Upper lobe of left lung (tissue), 4 donors: Measurements from ENCODE around the gene IRF1.

Experiments
- CTCF ChIP-seq, 6 experiments: fragments of 450-650 bp in 4 of 6; fragments of 200-600 bp in 2 of 6; sonication (generic) in 2 of 6; IDR thresholded peaks; one replicate each; pipeline ENCODE4 v1.5.1; 2016 to 2019; ENCODE audit warnings: antibody characterized with exemption in 6 of 6
- POLR2A ChIP-seq, 4 donors: fragments of 450-650 bp; IDR thresholded peaks; one replicate each; pipeline ENCODE4 v1.5.1; 2016 to 2017; ENCODE audit warnings: antibody characterized with exemption in 4 of 4, mild to moderate bottlenecking in 2 of 4
- POLR2AphosphoS5 ChIP-seq, 2 donors: sonication (generic); formaldehyde crosslinking; IDR thresholded peaks; one replicate each; pipeline ENCODE4 v1.5.1; 2017; ENCODE audit warnings: antibody characterized with exemption in 2 of 2

- TF ChIP-seq CTCF (IDR thresholded peaks at IDR 0.05) (no peak), POLR2AphosphoS5 (IDR thresholded peaks at IDR 0.05) (no peak), POLR2A (IDR thresholded peaks at IDR 0.05) (no peak)
These were observed 41.5 kb downstream of the IRF1 start for GRCh38 chr5:132449060-132449459.
